ENCODE results near the gene EZR.

GRCh38 chr6:158755636-158756035 lies 63.5 kb downstream of the EZR start:
- TF ChIP-seq CTCF (optimal IDR thresholded peaks at IDR 0.05 in 1 of 3, IDR thresholded peaks at IDR 0.05 in 1 of 3, conservative IDR thresholded peaks at IDR 0.05 in 1 of 3; ENCODE audit: extremely low read depth in 1 of 3, insufficient read depth in 2 of 3, low read length in 3 of 3) (no peak), EZH2 (IDR thresholded peaks at IDR 0.05; ENCODE audit: low read length) (no peak)
